HL-60 (cell line): Measurements from ENCODE around the gene SRP54.

Source experiments
- DNase-seq, 2 experiments: peaks; one replicate each; pipeline ENCODE4 v3.0.0-alpha.2; 2010 to 2020; ENCODE audit warnings: low read depth in 1 of 2, low spot score in 1 of 2
- H3K27ac ChIP-seq: fragments of 250-450 bp; sonication (Bioruptor Pico); replicated peaks from 2 replicates; pipeline ENCODE4 v1.5.1; 2020; ENCODE audit warnings: mild to moderate bottlenecking, moderate library complexity
- H3K27me3 ChIP-seq: fragments of 250-450 bp; sonication (Bioruptor Pico); 2 replicates; pipeline ENCODE4 v1.5.1; 2021; ENCODE audit warnings: mild to moderate bottlenecking, moderate library complexity; ENCODE audit not compliant: insufficient read depth, poor library complexity, severe bottlenecking
- H3K4me3 ChIP-seq: replicated peaks from 2 replicates; pipeline ENCODE4 v1.5.1; 2011; ENCODE audit warnings: mild to moderate bottlenecking, control low read depth, low read length; ENCODE audit not compliant: insufficient read depth
- GABPA ChIP-seq: IDR thresholded peaks from 2 replicates; pipeline ENCODE4 v1.6.1; 2012; ENCODE audit warnings: low read depth
- POLR2AphosphoS5 ChIP-seq: IDR thresholded peaks from 2 replicates; pipeline ENCODE4 v1.6.1; 2012; ENCODE audit warnings: low read depth
- SPI1 ChIP-seq: IDR thresholded peaks from 2 replicates; pipeline ENCODE4 v1.6.1; 2012; ENCODE audit warnings: low read depth, mild to moderate bottlenecking, borderline replicate concordance
- TF ChIP-seq, protein P1 (sequence below): IDR thresholded peaks from 2 replicates; pipeline ENCODE4 v1.6.1; 2012; ENCODE audit warnings: low read depth; ENCODE audit not compliant: insufficient replicate concordance
- TF ChIP-seq, protein P2 (sequence below): IDR thresholded peaks from one replicate; pipeline ENCODE4 v1.5.1; 2011; ENCODE audit warnings: low read length, control low read depth, inconsistent platforms; ENCODE audit not compliant: insufficient read depth

The SRP54 gene

DNA sequence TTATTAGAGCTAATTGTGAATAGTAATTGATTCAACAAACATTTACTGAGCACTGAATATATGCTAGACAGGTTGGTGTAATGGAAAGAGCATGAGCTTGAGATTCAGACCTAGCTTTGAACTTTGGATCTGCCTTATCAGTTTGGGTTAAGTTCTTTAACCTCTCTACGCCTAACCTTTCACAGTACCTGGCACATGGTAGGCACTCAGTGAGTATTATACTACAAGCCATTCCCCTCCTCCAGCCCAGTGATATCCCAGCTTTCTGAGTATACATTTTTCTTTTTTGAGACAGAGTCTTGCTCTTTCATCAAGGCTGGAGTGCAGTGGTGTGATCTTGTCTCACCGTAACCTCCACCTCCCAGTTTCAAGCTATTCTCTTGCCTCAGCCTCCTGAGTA lies 95.3 kb downstream of the SRP54 start:
- H3K27me3 ChIP-seq: no peaks in the 10 kb centered on the region
- no peak for TF ChIP-seq GABPA
- TF ChIP-seq POLR2AphosphoS5: no peak
- TF ChIP-seq, protein P1, sequence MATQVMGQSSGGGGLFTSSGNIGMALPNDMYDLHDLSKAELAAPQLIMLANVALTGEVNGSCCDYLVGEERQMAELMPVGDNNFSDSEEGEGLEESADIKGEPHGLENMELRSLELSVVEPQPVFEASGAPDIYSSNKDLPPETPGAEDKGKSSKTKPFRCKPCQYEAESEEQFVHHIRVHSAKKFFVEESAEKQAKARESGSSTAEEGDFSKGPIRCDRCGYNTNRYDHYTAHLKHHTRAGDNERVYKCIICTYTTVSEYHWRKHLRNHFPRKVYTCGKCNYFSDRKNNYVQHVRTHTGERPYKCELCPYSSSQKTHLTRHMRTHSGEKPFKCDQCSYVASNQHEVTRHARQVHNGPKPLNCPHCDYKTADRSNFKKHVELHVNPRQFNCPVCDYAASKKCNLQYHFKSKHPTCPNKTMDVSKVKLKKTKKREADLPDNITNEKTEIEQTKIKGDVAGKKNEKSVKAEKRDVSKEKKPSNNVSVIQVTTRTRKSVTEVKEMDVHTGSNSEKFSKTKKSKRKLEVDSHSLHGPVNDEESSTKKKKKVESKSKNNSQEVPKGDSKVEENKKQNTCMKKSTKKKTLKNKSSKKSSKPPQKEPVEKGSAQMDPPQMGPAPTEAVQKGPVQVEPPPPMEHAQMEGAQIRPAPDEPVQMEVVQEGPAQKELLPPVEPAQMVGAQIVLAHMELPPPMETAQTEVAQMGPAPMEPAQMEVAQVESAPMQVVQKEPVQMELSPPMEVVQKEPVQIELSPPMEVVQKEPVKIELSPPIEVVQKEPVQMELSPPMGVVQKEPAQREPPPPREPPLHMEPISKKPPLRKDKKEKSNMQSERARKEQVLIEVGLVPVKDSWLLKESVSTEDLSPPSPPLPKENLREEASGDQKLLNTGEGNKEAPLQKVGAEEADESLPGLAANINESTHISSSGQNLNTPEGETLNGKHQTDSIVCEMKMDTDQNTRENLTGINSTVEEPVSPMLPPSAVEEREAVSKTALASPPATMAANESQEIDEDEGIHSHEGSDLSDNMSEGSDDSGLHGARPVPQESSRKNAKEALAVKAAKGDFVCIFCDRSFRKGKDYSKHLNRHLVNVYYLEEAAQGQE: no peak
- TF ChIP-seq, protein P2, sequence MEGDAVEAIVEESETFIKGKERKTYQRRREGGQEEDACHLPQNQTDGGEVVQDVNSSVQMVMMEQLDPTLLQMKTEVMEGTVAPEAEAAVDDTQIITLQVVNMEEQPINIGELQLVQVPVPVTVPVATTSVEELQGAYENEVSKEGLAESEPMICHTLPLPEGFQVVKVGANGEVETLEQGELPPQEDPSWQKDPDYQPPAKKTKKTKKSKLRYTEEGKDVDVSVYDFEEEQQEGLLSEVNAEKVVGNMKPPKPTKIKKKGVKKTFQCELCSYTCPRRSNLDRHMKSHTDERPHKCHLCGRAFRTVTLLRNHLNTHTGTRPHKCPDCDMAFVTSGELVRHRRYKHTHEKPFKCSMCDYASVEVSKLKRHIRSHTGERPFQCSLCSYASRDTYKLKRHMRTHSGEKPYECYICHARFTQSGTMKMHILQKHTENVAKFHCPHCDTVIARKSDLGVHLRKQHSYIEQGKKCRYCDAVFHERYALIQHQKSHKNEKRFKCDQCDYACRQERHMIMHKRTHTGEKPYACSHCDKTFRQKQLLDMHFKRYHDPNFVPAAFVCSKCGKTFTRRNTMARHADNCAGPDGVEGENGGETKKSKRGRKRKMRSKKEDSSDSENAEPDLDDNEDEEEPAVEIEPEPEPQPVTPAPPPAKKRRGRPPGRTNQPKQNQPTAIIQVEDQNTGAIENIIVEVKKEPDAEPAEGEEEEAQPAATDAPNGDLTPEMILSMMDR: no peak
- TF ChIP-seq SPI1: no peak
- DNase-seq: no peak
- H3K4me3 ChIP-seq: no peak overlapping the region
- H3K27ac ChIP-seq: no peak overlapping the region
